ENCODE data around the gene SMAD3.
"Not testable (repeated sequence)": the region's sequence is repeated elsewhere in the genome, so short reads cannot be mapped to it uniquely, and the experiment has no call there.

The SMAD3 gene

DNA sequence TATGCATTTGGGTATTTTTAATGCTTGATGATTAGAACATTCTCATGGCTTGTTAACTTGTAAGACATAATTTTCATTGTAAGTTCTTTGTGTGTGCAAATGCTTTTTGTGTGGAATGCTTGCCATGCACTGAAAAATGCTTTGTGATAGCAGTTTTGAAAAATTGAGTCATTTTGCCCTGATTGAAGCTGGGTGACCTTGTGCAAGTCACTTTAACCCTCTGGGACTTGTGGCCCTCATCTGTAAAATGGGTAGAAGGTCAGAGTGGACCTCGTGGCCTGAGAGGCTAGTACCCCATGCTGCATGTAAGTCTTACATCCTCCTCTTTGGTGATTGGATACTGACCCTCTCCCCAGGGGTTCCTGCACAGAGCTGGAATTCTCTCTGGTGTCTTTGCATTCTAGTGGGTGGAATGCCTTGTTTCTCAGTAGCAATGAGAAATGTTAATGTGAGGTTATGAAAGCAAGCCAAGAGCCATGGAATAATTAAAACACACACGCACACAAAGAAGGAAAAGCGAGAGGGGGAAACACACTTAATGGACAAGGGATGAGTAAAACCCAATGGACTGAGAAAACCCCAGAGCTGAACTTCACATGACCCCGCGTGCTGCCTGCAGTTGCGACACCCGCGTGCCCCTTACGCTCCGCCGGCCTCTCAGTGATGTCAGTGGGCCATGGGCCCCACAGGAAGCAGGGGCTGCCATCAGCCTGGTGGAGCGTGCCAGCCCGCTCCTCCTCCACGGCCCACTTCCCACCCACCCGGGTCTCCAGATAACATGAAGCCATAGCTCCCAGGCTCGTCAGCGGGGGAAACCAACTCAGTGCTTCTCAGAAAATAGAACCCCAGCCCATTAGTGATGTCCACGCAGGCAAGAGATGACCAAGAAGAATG, 44.0 kb downstream of the SMAD3 start:
- DNase-seq (ENCODE audit: low read depth) = peak; percentile 99

DNA sequence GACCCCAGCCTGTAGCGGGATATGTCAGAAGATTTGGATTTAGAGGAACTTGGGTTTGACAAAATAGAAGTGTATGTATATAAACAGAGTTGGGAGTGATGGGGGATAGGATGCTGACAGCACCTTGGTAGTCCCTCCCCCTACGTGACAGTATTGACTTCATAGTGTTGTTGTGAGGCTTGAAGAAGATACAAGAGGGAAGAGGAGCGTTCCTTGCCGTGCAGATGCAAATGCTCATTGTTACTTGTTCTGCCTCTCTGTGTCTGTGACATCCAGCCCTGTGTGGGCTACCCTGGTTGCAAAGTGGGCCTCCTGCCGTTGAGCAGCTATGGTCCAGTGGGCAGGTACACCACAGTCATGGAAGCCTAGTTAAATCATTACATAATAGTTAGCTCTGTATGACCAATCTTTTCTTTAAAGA, 45.0 kb downstream of the SMAD3 start:
- DNase-seq (ENCODE audit: low read depth) = no peak

DNA sequence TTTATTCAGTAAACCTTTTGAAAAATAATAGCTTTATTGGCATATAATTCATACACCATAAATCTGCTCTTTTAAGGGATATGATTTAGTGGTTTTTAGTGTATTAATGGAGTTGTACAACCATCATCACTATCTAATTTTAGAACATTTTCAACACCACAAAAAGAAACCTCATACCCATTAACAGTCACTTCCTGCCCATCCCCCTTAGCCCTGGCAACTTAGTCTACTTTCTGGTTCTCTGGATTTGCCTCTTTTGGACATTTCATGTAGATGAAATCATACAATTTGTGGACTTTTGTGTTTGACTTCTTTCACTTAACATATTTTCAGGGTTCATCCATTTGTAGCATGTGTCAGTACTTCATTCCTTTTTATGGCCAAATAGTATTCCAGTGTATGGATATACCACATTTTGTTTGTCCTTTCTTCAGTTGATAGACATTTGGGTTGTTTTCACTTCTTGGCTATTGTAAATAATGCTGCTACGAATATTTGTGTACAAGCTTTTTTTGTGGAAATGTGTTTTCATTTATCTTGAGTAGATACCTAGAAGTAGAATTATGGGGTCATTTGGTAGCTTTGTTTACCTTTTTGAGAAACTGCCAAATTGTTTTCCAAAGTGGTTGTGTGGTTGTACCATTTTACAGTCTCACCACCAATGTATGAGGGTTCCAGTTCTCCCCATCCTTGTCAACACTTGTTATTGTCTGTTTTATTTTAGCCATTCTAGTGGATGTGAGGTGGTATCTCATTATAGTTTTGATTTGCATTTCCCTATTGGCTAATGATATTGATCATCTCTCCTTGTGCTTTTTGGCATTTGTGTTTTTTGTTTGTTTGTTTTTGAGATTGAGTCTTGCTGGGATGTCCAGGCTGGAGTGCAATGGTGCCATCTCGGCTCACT, 45.8 kb downstream of the SMAD3 start:
- no peak for DNase-seq (ENCODE audit: low read depth)

DNA sequence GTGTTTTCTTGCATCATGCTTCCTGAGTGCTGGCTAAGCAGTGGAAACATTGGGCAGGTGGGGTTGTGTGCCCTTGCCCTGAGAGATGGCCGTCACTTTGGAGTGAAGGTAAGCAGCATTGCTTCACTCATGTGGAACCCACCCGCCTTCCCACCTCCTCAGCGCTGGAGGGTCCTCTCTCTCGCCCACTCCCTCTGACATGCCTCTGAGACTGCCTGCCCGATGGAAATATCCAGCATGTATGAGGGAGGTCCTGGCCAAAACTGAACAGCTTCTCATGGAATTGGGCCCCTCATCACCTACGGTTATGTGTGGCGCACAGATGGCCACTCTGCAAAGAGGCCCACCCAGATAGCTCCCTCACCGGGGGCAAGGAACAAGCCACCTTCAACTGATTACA, 48.6 kb downstream of the SMAD3 start:
- DNase-seq (ENCODE audit: low read depth) = no peak

DNA sequence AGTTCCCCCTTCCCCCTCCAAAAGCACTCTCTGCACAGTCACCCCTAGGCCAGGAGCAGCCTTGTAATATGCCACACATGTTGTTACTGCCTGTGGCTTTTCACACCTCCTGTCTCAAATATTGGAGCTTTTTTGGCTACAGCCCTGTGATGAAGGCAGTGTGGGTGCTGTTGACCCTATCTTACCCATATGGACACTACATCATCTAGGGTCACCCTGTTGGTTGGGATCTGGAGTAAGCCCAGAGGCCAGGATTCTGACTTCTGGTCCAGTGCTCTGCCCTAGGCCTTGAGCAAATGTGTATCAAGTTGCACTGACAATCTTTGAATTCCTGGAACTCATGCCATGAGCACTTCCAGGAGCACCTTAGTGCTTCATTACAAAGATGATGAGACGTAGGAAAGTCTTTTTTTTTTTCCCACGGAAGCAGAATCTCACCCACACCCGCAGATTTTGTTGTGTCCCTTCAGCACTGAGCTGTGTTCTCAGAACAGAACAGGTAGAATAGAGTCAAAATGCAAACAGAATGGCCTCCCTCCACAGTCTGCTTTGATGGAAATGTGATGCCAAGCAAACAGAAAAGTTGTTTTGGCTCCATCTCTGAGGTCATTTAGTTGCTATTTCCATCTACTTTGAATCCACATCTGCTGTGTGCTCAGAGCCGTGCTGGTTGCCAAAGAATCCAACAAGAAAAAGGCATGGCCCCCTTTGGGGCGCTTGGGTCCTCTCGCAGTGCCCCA, 49.6 kb downstream of the SMAD3 start:
- no peak for DNase-seq (ENCODE audit: low read depth)

DNA sequence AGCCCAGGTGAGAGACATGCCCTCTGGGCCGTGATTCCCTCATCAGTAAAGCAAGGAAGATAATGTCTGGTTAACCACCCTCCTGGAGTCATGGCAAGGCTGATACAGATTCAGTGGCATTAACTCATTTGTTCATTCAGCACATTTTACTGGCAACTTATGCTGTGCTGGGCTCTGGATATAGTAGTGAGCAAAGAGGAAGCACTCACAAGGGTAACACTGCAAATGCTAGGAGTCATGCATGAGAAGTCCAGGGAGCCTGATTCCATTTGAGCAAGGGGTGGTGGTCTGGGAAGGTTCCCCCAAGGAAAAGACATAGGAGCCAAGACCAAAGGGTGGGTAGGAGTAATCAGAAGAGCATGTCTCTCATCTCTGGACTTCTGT, 50.2 kb downstream of the SMAD3 start:
- DNase-seq (ENCODE audit: low read depth) = no peak

DNA sequence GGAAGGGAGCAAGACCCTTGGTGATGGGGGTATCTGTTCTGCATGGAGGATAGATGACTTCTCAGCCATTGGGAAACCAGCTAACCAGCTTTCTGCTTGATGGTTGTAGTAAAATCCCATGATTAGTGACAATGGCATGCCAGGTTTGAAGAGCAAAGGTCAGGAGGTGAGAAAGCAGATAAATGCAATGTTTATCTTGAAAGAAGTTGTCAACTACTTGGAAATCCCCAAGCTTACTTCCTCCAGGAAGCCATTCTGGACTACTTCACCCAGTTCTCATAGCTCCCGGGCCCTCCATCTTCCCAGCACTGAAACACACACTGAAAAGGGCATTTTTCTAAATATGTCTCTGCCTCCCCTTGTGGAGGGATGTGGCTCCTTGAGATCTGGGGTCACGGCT, 51.3 kb downstream of the SMAD3 start:
- DNase-seq (ENCODE audit: low read depth) = no peak

DNA sequence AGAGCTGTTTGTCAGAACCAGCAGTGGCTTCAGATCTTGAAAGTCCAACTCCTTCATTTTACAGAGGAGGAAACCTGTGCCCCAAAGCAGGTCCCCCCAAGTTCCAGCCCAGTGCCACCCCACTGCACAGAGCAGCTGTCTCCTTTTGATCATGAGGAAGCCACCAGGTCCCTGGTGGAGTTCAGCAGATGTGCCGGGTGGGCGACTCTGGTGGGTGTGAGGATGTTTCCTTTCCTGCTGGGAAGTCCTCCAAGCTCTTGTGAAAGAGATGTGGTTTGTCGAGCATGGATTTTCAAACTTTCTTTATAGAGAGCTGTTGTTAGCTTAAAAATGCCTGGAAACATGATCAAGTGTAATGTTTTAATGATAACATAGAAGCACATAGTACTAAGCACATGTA, 52.0 kb downstream of the SMAD3 start:
- no peak for DNase-seq (ENCODE audit: low read depth)

DNA sequence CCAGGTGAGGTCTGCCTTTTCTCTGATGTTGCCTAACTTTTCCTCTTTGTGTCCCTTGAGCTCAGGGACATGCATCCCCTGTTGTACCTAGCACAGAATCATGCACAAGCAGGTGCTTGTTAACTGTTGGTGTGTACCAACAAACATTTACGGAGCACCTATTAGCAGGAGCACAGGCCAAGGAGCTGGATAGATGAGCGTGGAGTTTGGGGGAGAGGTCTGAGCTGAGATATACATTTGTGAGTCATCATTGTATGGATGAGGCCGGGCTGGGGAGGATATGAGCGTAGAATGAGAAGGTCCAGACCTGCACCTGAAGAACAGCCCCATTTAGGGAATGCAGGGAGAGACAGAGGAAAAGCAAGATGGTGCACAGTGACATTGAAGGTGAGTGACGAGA, 53.4 kb downstream of the SMAD3 start:
- no peak for DNase-seq (ENCODE audit: low read depth)

DNA sequence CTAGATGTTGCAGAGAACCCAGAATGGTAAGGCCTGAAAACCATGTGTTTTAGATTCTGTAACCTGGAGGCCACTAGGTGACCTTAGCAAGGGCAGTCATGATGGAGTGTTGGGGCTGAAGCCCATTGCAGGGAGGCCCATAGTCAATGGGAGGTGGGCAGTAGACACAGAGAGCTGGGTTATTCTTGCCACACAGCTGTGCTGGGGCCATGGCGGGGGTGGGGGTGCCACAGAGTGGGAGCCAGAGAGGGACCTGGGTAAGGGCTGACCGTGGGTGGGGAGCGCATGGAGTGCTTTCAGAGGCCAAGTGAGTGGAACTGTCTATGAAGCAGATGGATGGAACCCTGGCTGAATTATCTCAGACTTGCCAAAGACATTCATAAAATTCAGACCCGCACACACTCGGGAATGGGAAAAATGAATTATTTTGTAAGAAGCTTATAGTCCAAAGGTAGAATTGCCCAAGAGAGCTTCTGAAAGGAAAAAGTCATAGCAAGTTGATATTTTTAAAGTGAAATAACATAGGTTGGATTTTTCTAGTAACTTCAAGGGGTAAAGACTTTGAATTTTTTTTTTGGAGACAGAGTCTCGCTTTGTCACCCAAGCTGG, 53.9 kb downstream of the SMAD3 start:
- DNase-seq (ENCODE audit: low read depth) = no peak

DNA sequence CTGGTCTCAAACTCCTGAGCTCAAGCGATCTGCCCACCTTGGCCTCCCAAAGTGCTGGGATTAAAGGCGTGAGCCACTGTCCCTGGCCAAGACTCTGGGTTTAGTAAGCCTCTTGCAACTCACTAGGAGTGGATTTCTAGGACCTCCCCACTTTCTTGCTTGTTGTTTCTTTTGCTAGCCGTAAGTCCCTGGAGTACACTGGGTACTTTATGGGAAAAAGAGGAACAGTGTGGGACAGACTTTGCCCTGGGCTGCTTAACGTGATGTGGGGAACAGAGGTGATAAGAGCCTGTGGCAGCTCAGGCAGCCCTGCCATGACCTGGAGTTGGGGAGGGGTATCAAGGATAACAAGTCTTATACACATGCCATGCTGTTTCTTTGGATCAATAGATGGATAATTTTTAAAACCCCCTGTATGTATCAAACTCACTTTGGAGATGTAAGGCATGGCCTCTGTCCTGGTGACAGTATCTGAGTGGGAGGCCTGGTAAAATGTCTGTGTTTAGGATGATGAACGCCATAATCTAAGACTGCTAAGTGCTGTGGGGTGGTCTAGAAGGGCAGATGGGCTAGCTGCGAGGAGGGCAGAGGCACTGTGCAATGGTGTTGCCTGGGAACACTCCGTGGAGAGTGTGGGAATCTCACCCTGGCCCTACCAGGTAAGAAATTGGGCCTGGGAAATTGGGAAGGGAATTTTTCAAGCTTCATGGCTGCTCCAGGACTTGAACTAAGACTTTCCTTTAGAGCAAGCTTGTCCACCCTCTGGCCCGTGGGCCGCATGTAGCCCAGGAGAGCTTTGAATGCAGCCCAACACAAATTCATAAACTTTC, 54.8 kb downstream of the SMAD3 start:
- no peak for DNase-seq (ENCODE audit: low read depth)

DNA sequence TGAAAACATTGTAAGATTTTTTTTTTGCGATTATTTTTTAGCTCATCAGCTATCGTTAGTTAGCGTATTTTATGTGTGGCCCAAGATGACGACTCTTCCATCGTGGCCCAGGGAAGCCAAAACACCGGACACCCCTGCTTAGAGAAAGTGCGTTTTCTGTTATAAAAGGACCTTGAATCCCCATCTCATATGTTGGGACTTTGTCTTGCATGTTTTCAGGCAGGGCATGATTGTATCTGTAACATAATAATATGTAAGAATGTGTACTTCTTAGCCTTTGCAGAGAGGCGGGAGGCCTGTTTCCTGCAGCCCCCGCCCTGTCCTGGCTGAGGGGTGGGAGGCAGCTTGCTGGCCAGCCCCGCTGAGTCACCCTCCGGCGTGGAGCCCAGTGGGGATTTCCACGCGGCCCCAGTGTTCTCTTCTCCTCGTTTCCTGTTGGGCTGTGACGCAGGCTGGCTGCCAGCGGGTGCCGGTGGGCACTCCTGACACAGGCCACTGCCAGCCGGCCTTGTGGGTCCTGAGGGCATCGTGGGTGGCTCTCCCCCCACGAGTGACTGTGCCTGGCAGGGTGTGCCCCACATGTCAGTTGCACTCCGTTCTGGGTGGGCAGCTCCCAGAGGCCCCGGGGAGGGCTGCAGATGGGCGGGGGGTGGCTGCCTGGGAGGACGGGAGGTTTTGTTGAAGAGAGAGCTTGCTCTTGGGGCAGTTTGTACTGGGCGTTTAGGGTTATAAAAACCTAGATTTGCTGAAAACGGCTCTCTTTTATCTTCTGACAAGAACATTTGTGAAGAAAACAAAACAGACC, 55.6 kb downstream of the SMAD3 start:
- no peak for DNase-seq (ENCODE audit: low read depth)

DNA sequence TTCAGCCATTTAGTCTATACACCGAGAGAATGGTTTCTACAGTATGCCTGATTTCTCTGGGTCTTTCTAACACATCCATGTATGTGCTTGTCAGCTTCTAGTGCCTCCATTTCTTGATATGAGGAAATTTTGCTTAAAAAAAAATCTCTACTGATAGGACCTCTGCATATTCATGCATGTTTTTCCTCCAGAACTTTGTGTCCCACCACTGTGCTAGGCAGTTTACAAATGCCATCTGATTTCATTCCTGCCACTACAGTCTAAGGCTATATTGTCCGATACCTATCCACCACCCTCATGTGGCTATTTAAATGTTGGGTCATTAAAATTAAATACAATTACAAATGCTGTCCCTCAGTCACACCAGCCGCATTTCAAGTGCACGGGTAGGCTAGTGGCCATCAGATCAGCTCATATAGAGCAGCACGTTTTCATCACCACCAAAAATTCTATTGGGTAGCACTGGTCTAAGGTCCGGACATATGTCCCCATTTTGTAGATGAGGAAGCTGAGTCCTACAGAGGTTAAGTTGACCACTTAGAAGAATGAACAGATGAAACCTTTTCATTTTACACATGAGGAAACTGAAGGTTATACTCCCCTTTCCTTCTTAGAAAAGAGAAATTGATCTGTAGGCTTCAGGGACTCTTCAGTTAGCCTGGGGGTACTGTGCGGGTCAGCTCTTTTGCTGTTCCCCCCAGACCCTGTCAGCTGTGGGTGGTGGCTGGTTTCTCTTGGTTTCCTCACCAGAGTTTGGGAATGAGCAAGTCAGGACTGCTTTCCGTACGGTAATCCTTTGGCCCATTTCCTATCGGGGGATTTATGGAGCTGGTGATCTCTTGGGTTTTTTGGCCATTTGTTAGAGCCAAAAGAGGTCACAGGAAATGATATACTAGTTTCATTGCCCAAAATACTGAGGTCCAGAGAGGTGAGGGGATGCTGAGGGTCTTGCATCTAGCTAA, 56.5 kb downstream of the SMAD3 start:
- DNase-seq (ENCODE audit: low read depth) = no peak

DNA sequence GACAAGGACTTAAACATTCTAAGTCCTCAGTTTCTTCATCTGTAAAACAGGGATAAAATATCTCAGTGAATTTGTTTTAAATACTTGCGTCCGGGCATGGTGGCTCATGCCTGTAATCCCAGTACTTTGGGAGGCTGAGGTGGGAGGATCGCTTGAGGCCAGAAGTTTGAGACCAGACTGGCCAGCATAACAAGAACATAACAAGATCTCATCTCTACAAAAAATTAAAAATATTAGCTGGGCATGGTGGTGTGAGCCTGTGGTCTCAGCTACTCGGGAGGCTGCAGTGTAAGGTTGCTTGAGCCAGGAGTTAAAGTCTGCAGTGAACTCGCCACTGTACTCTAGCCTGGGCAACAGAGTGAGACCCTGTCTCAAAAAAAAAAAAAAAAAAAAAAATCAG, 57.4 kb downstream of the SMAD3 start:
- not testable (repeated sequence) for DNase-seq (ENCODE audit: low read depth)

DNA sequence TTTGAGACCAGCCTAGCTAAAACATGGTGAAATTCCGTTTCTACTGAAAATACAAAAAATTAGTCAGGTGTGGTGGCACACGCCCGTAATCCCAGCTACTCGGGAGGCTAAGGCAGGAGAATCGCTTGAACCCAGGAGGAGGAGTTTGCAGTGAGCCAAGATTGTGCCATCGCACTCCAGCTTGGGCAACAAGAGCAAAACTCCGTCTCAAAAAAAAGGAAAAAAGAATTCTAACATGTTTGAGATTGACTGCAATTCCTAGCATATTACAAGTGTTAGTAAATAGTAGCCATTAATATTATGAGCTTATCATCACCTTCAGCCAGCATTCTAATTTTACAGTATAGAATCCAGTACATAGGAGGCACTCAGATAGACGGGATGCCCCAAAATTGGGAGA, 57.9 kb downstream of the SMAD3 start:
- DNase-seq (ENCODE audit: low read depth) = not testable (repeated sequence)

DNA sequence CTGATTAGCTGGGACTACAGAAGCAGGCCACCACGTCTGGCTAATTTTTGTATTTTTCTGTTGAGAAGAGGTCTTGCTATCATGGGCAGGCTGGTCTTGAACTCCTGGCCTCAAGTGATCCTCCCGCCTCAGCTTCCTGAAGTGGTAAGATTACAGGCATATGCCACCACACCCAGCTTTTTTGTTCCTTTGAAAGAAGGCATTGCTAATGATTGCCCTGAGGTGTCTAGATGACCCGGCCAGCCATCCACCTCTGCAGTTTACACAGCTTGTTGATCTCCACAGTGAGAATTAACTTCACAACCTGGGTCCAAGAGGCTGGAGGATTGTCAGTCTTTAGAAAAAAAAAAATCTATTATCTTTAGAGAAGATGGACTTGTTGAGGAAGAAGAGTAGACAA, 58.7 kb downstream of the SMAD3 start:
- no peak for DNase-seq (ENCODE audit: low read depth)

DNA sequence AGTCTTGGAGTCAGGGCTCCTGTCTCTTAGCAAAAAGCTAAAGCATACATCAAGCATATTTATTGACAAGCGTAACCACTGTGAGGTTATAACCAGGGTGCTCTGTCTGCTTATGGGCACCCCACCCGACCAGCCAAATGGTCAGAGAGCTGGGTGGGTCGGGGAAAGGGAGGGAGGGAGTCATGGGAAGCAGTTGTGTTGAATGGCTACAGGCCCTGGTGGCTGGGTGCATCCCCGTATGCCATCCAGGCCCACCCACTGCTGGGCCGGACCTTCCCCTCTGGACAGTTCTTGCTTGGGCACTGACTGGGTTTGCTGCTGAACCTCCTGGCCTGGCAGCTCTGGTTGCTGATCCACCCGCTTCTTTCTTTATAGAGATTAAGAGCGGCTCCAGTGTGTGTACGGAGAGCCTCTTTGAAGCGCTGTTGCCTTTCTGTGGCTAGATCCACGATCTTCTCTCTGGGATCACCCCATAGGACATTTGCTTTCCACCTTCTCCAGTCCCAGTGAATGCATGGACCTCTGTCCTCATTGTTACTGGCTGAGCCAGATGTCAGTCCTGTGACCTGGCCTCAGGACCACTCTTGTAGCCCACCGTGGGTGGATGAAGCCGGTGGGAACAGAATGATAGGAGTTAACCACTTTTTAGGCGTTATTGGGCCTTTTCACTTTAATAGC, 59.6 kb downstream of the SMAD3 start:
- DNase-seq (ENCODE audit: low read depth) = no peak

All from GM04503 (cell line).